Measurements from ENCODE around the gene MSGN1.

Gene MSGN1

DNA sequence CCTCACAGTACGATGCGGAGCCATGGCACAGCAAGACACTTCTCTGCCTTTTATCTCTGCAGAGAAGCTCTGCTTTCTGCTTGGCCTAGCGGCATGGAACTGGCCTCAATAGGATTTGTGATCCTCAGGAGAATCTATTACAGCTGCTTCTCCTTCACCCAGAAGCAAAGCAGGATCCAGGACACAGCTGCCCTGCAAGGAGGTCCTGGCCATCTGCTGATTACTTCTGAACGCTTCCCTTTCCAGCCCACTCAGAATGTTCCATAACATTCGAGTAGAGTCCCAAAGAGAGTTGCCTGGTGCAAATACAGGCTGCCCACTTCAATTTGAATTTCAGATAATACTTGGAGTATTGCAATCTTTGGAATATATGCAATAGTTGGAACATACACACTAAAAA lies 33.0 kb downstream of the MSGN1 start:
- TF ChIP-seq, protein P1, sequence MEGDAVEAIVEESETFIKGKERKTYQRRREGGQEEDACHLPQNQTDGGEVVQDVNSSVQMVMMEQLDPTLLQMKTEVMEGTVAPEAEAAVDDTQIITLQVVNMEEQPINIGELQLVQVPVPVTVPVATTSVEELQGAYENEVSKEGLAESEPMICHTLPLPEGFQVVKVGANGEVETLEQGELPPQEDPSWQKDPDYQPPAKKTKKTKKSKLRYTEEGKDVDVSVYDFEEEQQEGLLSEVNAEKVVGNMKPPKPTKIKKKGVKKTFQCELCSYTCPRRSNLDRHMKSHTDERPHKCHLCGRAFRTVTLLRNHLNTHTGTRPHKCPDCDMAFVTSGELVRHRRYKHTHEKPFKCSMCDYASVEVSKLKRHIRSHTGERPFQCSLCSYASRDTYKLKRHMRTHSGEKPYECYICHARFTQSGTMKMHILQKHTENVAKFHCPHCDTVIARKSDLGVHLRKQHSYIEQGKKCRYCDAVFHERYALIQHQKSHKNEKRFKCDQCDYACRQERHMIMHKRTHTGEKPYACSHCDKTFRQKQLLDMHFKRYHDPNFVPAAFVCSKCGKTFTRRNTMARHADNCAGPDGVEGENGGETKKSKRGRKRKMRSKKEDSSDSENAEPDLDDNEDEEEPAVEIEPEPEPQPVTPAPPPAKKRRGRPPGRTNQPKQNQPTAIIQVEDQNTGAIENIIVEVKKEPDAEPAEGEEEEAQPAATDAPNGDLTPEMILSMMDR (IDR thresholded peaks at IDR 0.05; ENCODE audit: low read depth, low read length): no peak
- no peak overlapping the region for H3K4me3 ChIP-seq (ENCODE audit: low read depth, low read length)

DNA sequence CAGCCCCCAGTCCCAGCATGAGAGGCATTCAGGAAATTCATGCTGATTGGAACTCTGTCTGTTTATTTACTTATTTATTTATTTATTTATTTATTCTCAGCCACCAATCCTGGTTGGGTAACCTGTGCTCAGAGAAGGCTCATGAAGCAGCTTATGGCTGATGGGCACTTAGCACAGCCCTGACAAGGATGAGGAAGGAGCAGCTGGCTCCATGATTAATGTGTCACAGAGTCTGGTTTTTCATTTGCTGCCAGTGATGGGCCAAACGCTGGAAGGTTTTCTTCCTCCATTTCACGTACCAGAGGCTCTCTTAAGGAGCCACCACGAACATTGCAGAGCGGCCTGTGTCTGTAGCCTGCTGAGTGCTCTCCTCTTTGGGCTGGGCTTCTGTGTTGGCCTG lies 33.9 kb downstream of the MSGN1 start:
- no peak overlapping the region for H3K4me3 ChIP-seq (ENCODE audit: low read depth, low read length)
- TF ChIP-seq, protein P1 (IDR thresholded peaks at IDR 0.05; ENCODE audit: low read depth, low read length): no peak

- no peak overlapping the region for H3K4me3 ChIP-seq (ENCODE audit: low read depth, low read length)
- TF ChIP-seq, protein P1 (IDR thresholded peaks at IDR 0.05; ENCODE audit: low read depth, low read length): peak; percentile 75
These were observed 35.7 kb downstream of the MSGN1 start for GRCh38 chr2:17851731-17852585.

GRCh38 chr2:17853799-17854198 lies 37.5 kb downstream of the MSGN1 start:
- TF ChIP-seq, protein P1 (IDR thresholded peaks at IDR 0.05; ENCODE audit: low read depth, low read length): no peak
- H3K4me3 ChIP-seq (ENCODE audit: low read depth, low read length): no peak overlapping the region

- TF ChIP-seq, protein P1 (IDR thresholded peaks at IDR 0.05; ENCODE audit: low read depth, low read length): no peak
- no peak overlapping the region for H3K4me3 ChIP-seq (ENCODE audit: low read depth, low read length)
These were observed 40.8 kb downstream of the MSGN1 start for GRCh38 chr2:17857021-17857420.

DNA sequence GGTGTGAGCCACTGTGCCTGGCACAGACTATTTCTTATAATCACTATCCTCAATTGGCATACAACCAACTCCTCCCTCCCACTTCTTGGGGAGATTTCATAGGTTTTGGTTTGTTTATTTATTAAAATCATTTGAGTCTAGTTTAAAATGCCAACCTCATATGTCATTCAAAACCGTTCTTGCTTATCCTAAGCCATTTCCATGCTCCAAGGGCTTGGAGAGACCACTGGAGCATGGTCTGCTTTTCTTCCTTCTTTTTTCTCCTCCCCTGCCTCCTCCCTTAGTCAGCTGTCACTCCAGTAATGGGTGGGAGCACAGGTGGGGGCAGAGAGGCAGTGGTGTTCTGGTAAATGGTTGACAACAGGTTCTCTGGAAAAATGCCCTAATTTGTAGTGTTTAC lies 41.8 kb downstream of the MSGN1 start:
- H3K4me3 ChIP-seq (ENCODE audit: low read depth, low read length): no peak overlapping the region
- TF ChIP-seq, protein P1 (IDR thresholded peaks at IDR 0.05; ENCODE audit: low read depth, low read length): no peak

DNA sequence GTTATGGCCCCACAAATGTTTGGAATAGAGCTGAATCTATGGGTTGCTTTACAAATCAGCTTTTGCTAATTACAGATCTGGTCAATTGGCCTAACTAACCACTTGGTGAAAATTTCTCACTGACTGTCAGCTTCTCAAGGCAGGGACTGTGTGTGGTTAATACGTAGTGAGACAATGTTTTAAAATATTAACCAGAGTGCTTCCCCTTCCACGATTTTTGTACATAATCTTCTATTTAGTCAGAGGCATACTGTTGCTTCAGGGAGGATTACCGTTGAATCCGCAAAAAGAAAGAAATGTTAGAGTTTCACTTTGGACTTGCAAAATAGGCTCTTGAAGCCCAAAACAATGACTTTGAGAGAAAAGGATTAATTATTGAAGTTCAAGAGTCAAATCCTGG lies 47.3 kb downstream of the MSGN1 start:
- TF ChIP-seq, protein P1 (IDR thresholded peaks at IDR 0.05; ENCODE audit: low read depth, low read length): no peak
- no peak overlapping the region for H3K4me3 ChIP-seq (ENCODE audit: low read depth, low read length)
